ENCODE data around the gene ZNF592.

The ZNF592 gene

DNA sequence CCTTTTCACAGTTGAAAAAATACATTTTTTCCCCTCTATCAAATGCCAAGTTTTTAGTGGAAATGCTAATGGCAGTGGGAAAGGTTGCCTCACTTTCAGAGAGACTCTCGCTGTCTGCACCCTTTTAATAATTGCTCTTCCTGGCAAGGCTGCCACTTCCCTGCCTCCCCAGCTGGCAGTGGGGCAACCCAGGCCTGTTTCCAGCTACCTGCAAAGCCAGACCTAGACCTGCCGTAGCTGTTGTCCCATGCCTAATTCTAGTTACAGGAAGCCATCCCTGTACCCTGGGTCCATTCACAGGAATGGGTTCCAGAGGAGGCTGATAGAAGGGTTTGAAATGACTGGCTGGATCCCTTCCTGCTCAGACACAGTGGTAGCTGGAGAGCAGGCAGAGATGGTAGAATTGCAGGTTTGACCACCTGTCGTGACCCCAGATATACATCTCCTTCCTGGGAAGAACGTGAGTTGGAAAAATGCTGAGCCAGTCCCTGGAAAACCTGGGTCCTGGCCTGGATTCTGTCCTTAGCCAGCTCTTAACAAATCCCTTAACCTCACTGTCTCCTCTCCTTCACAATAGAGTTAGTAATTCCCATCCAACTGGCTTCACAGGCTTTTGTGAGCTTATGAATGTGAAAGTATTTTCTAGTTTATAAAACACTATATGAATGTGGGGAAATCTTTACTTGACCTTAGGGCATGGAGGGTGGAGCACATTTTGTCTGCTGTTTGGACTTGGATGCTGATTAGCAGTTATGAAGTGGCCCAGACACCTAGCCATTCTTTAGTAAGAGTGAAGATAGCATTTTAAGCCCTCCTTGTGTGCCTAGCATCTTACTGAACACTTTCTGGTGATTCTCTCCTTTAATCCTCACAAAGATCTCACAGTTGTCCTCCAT lies 55.9 kb downstream of the ZNF592 start:
- no peak for DNase-seq (ENCODE audit: low read depth in 2 of 3, low spot score in 1 of 3)

DNA sequence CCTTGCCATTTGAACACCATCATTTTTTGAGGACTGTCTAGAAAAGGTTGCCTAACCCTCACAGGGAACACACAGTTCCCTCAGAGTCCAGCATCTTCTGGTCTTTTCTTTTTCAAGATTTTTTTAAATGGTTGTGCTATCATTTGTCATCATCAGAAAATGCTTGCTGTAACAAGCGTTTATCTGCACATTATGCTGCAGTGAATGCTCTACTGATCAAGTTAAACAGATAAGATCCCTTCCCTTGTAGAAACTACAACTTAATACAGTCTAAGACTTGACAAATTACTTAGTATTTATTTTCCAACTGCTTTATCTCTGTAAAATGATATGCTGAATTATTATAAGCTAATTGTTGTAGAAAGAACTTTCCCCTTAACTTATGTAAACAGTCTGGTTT lies 56.8 kb downstream of the ZNF592 start:
- DNase-seq (ENCODE audit: low read depth in 2 of 3, low spot score in 1 of 3) = no peak

DNA sequence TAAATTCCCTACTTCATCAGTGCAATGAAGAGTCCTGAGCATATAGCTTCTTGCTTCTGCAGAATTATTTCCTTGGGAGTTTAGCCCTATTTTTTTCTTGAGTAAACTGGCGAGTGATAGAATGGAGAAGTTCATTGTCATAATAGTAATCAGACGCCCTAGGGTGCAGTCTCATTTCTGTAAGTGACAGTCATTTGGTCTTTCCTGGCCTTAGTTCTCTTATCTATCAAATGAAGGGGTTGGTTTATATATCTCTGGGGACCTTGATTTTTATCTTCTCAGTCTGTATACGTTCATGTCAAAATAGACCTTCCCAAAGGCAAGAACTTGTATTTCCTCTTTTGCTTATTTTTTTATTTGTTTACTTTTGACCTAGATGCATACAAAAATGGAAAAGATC lies 58.8 kb downstream of the ZNF592 start:
- DNase-seq (ENCODE audit: low read depth in 2 of 3, low spot score in 1 of 3) = no peak

DNA sequence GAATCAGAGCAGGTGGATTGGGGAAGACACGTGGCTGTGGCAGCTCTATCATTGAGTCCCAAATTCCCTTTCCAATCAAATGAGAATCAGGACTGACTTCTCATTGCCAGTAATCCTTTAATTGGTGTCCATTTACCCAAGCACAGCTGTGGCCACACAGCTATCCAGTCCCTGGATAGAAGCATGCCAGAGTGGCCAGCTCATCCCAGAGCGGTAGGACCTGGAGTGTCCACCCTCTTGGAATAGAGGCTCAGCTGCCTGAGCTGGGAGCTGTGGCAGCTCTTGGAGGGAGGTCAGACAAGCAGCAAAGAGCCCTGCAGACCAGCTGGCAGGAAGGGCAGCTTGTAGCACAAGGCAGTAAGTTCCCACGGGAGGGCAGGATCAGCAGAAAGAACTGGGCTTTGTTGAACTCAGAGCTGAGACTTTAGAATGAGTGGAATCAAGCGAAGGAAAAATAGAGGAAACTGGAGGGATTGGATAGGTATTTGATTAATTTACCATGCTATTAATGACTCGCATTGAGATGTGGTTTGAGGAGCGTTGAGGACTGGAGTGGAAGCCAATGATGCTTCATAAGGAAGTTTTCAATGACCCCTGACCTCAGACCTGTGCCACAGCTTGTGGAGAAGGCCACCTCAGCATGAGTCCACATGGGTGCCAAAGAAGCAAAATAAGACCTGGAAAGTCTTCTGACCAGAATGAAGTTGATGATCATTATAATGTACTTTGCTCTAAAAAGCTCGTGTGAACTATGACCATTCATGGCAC lies 61.9 kb downstream of the ZNF592 start:
- DNase-seq (ENCODE audit: low read depth in 2 of 3, low spot score in 1 of 3) = no peak

DNA sequence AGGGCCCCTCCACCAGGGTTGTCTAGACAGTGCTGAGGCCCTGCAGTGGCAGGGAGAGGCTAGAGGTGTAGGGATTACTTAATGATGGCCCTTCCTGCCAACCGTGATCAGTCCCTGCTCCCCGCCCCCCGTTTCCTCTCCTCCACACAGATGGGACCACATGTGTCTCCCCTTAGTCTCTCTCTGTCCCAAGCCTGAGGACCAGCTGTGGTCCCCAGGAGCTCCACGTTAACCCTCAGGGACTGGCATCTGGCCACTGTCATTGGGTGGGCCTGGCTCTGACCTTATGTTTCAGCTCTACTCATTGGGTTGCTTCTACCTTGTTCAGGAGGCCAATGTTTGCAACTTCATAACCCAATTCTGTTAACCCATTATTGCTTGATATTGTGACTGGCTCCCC lies 62.8 kb downstream of the ZNF592 start:
- DNase-seq (ENCODE audit: low read depth in 2 of 3, low spot score in 1 of 3) = no peak

DNA sequence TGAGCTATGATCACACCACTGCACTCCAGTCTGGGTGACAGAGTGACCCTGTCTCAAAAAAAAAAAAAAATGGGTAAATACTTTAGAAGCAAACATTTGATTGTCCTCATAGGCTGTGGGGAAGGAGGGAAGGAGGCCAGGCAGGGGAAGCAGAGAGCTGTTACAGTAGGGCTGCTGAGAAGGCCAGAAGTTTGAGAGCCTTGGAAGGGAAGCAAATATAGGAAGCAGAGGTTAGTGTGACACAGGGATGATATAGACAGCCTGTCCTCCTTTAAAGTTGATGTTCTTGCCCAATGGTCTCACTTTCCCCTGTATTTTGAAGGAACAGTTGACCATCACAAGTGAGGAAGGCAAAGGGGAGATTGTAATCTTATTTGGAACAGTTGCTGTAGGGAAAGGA lies 63.4 kb downstream of the ZNF592 start:
- no peak for DNase-seq (ENCODE audit: low read depth in 2 of 3, low spot score in 1 of 3)

DNA sequence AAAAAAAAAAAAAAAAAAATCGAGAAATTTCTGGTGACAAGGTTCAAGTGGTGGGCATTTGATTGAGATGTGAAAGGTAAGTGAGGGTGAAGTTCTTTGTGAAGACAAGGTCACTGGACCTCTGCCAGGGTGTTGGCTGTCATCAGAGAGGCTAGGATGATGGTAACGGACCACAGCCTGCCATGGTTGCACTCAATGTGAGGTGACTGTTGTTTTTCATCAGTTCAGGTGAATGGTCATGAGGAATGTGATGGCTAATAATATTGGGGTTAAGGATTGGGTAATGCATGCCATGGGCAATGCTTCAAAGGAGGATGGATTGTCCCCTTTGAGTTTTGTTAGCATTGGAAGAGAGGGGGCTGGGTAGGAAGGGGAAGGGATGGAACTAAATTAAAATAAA lies 64.5 kb downstream of the ZNF592 start:
- DNase-seq (ENCODE audit: low read depth in 2 of 3, low spot score in 1 of 3) = no peak

DNA sequence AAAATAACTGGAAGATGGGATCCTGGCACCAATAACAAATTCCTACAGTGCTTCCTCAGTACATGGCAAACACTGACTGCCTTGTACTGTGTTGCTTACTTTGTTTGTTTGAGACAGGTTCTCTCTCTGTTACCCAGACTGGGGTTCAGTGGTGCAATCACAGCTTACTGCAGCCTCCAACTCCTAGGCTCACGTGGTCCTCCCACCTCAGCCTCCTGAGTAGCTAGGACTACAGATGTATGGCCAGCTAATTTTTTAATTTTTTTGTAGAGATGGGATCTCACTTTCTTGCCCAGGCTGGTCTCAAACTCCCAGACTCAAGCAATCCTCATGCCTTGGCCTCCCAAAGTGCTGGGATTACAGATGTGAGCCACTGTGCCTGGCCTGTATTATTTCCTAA lies 65.0 kb downstream of the ZNF592 start:
- no peak for DNase-seq (ENCODE audit: low read depth in 2 of 3, low spot score in 1 of 3)

DNA sequence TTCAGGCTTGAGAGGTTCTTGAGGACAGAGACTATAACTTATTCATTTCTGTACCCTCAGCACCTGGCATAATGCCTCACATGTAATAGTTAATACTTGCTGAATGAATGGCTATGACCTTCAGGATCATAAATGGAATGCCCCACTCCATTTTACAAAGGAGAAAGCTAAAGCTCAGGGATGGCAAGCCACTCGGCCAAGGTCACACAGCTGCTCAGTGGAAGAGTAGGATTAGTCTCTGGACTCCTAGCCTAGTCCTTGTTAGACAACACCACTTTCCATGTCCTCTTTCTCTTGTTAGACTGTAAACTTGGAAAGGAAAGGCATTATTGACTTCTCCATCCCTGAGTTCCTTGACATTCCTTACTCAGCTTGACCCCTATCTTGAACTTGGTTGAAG lies 65.5 kb downstream of the ZNF592 start:
- DNase-seq (ENCODE audit: low read depth in 2 of 3, low spot score in 1 of 3) = no peak

DNA sequence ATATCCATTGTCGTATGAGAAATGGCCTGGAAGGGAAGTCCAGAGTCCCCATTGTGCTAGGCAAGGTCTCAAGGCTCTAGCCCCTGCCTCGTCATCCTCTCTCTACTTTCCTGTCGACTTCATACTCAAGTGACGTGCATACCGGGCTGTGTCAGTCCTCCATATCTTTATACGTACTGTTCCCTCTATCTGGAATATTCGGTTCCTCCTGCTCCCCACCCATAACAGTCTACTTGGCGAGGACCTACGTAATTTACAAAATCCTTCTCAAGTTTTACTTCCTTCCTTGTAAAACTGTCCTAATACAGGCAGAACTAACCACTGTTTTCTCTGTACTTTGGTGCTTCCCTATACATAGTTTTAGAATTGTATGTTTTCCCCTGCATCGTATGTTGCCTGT lies 66.5 kb downstream of the ZNF592 start:
- no peak for DNase-seq (ENCODE audit: low read depth in 2 of 3, low spot score in 1 of 3)

DNA sequence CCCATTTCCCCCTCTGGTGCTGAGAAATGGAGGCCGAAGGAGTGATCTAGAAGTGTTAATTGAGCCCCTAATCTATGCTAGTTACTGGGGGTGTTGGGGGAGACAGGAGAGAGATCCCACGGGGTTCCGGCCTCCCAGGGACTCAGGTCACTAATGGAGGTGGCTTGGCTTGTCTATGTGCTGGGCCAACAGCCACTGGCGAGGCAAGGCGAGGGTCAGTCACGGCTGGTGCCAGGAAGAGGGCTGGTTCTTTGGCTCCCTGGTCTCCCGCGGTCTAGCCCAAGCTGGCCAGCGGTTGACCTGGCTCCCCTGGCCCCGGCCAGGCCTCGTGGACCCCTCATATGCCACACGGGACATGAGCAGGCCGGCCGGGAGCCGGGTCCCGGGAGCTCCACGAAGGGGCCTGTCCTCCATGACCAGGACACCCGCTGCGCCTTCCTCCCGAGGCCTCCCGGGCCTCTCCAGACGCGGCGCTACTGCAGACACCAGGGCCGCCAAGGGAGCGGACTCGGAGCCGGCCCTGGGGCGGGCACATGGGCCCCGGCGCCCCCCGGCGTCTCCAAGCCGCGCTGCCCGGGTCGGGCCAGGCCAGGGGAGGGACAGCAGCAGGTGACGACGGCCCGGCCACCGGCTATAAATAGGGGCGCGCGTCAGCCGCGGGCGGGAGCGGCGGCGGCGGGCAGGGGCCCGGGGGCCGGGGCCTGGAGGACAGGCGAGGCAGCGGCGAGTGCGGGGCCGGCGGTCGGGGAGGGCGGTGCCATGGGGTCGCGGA lies 68.5 kb downstream of the ZNF592 start, which contains the start of gene ALPK3:
Gene ALPK3, plus strand, starts transcription at position 663 of the 772 bp plus-strand sequence. Its CDS starts 97 bp downstream, at position 760.
- no peak for DNase-seq (ENCODE audit: low read depth in 2 of 3, low spot score in 1 of 3)

DNA sequence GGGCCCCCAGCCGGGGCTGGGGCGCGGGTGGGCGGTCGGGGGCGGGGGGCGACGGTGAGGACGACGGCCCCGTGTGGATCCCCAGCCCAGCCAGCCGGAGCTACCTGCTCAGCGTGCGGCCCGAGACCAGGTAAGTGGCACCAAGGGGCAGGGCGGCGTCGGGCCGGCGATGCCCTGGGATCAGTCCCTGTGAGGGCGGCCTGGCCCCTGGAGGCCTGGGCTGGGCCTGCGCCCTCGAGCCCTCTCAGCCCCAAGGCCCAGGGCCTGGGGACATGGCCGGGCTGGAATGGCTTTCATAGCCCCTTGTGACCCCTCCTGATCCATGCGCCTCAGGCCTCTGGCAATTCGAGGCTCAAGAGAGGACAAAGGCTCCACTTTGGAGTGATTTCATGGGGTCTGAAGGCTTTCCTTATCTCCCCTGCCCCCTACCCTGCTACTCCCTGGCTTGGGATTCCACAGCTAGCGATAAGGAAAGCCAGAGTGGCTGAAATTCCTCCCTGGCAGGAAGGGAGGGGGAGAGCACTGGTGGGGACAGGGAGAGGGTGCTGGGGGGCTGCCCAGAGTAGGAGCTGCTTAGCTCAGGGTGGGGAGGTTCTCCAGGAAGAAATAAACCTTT lies 69.2 kb downstream of the ZNF592 start:
- DNase-seq (ENCODE audit: low read depth in 2 of 3, low spot score in 1 of 3) = no peak

DNA sequence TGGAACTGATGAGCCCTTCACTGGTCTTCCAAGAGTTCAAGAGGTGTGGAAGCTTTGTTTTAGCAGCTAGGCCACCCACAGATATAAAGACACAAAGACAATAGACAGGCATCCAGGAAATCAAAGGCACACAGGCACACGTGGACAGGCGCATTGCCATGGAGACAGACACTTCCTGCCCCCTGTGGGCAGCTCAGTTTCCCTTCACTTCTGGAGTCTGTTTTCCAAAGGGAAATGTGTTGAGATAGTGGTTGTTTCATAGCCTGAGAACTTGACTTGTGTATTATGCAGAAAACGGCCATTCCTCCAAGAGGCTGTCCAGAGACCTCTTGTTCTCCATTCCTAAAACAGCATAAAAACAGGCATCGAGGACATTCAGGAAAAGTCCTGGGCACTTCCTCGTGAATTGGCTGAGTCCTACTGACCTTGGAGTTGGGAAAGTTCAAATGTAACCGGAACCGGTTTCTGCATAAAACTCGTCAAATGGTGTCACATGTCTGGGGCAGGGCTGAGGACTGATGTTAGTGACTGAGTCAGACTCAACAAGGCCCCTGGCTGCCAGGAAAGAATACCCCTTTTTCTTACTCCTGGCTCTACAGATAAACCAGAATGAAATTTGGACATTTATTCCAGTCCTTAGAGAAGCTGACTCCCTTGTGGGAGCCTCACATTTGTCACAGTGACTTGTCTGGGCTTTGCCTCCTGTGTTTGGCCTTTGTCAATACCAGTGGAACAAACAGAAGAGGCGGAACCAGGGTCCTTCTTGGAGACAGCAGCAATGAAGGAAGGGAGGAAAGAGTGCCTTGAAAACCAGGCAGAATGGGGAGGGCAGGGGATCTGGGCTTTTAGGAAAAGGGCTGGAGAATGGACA lies 70.1 kb downstream of the ZNF592 start:
- DNase-seq (ENCODE audit: low read depth in 2 of 3, low spot score in 1 of 3) = no peak

DNA sequence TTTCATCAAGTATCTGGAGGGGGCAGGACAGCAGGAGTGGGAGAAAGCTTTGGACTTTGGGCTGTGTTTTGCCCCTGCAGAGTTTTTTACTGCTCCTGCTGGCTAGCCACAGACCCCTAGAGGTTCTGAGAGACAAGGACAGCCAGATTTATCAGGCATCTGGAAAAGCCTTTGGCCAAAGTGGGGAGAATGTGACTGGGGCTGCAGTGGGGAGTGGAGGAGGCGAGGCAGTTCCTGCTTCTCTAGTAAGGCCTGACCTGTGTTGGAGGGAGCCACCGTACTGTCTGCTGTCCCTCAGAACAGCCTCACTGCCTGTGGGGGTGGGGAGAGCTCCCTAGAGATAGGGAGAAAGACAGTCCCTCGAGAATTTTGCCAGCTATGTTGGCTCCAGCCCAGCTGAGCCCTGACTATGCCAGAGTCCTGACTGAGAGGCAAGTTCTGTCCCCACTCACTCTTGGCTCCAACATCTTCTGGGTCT lies 70.9 kb downstream of the ZNF592 start:
- no peak for DNase-seq (ENCODE audit: low read depth in 2 of 3, low spot score in 1 of 3)

DNA sequence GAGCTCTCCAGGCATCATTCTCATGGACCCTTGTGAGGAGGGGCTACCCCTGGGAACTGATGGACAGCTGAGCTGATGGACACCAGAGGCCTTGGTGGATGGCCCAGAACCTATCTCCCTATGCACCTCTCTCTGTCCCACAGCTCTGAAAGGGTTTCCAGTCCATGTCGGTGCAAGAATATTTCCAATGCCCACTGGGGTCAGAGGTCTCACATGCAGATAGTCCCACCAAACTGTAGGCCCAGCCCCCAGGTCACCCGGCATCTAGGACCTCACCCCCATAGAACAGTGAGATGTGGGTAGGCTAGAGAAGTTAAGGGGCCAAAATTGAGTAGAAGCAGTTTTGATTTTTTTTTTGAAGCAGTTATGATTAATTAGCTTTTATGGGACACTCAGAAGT lies 71.4 kb downstream of the ZNF592 start:
- DNase-seq (ENCODE audit: low read depth in 2 of 3, low spot score in 1 of 3) = no peak

DNA sequence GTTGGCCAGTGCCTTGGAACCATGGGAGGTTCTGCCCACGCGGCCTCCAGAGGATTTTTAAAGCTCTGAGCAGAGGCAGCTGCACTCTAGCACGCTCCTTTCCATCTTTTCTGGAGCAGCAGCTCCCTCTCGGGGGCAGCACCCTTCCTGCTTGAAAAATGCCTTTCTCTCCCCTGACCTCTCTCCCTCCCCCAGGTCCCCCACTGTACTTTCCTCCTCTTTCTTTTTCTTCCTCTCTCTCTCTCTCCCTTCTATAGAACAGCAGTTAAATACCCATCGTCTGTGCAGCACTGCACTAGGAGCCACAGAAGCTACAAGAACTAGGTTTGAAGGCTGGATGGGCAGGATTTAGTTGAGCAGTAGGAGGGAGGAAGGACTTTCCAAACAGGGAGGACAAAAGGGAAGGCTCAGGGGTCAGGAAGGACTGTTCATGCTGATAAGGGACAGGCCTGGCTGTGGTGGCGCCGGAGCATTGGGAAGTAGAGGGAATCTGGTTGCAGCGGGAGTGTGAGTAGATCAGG lies 73.2 kb downstream of the ZNF592 start:
- DNase-seq (ENCODE audit: low read depth in 2 of 3, low spot score in 1 of 3) = no peak

DNA sequence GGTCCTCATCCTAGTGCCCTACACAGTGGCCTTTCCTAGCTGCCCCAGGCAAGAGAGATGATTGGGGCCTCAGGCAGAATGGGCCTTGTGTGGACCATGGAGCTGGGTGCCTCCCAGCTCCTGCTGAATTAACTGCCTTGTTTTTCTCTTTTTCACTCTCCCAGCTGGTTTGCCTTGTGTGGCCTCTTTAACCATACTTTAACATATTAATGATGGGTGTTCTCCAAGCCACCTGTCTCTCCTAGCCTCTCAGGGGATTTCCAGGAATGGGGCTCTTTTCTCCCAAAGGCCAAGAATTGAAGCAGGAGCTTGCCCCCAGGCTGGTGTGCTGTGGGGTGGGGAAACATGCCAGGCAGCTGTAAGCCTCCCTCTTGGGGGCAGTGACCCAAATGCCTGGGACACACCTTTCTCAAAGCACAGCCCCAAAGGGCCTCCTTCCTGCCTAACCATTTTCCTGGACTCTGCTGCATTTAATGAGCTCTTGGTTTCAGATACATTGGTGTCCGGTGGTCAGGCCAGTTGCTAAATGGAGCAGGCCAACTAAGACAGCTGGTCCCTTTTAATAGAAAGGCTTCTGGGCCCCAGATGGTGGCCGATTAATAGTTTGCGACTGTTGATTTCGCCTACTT lies 74.4 kb downstream of the ZNF592 start:
- DNase-seq (ENCODE audit: low read depth in 2 of 3, low spot score in 1 of 3) = no peak

DNA sequence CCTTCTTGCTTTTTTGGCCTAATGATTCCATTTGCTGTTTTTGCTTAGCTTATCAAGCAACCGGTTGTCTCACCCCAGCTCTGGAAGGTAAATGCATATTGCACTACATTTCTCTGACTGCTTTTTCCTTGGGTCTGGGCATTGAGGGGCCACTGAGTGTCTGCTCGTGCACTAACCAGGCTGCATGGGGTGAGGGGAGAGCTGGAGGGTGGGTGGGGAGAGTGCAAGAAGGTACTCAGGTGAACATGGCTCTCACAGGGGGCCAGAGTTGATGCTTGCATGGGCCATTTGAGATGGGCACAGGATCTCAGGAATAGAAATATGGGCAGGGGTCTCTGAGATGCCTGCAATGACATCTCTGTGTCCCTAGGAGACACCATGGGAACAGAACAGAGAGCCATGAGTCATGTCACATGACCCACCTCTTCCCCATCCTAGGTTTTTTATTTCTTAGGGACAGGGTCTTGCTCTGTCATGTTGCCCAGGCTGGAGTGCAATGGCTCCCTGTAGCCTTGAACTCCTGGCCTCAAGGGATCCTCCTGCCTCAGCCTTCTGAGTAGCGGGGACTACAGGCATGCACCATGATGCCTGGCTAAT lies 75.0 kb downstream of the ZNF592 start:
- DNase-seq (ENCODE audit: low read depth in 2 of 3, low spot score in 1 of 3) = no peak
